GM18507 (cell line): Measurements from ENCODE around the gene ST6GALNAC2.
"Not testable (repeated sequence)": the region's sequence is repeated elsewhere in the genome, so short reads cannot be mapped to it uniquely, and the experiment has no call there.

Experiments used
- DNase-seq: peaks from one replicate; pipeline ENCODE4 v3.0.0; 2011; ENCODE audit warnings: low read depth; ENCODE audit not compliant: insufficient read length; ENCODE audit errors: extremely low spot score
- FAIRE-seq: peaks from 2 replicates; lab custom pipeline; 2011; peaks lifted over from hg19 to GRCh38; lab: Jason Lieb, UNC

Gene ST6GALNAC2

DNA sequence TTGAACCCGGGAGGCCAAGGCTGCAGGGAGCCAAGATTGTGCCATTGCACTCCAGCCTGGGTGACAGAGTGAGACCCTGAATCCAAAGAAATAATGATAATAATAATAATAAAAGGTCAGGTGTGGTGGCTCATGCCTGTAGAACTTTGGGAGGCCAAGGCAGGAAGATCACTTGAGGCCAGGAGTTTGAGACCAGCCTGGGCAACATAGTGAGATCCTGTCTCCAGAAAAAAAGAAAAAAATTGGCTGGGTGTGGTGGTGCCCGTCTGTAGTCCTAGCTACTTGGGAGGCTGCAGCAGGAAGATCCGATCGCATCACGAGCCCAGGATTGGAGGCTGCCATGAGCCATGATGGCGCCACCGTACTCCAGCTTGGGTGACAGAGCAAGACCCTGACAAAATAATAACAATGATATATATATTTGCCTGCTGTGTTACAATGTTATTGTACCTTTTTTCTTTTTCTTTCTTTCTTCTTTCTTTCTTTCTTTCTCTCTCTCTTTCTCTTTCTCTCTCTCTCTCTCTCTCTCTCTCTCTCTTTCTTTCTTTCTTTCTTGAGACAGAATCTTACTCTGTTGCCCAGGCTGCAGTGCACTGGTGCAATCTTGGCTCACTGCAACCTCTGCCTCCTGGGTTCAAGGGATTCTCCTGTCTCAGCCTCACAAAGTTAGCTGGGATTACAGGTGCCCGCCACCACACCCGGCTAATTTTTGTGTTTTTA, 51.9 kb downstream of the ST6GALNAC2 start:
- DNase-seq, FAIRE-seq: not testable (repeated sequence)

DNA sequence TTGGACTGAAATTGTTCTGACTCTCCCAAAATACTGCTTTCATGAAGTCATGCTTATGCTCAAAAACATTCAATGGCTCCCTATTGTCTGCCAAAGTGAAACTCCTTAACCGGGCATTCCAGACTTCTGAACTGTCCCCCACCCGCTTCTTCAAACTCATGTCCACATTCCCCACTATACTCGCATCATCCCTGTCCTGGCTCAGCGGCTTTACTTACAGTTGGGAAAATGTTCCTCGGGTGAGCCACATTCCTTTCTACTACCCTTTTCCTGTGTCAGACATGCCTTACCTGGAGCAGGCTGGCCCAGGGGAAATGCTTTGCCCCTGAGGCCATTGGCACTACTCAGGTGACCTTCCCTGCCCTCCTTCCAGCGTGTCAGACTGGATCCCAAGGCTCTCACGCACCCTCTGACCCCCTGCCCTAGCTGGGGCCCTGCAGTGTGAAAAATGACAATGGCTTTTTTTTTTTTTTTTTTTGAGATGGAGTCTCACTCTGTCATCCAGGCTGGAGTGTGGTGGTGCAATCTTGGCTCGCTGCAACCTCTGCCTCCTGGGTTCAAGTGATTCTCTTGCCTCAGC, 53.5 kb downstream of the ST6GALNAC2 start:
- no peak for FAIRE-seq

DNA sequence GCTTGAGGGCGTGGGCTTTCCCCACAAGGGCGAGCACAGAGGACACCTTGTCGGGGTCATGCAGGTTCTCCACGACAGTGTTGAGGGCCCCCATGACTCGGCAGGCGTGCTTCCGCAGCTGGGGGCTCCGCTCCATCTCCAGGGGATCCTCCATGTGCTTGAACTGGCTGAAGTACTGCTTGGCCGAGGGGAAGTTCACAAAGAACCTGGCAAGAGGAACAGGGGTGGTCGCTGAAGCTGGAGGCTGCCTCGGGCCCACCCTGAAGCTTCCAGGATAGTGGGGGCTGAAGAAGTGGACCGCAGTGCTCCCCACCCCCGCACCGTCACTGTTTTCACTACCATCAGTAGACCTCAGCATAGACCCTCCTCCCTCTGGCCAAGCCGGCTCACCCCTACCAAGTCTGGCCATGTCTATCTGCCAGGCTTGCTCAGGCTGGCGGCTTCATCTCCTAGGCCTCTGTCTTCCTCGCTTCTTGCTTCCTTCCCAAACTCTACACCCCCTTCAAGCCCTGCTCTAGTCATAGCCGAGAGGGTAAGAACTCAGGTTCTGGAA, 54.1 kb downstream of the ST6GALNAC2 start:
- DNase-seq (no peak), FAIRE-seq (no peak)

More for the DNA sequence above, 53.5 kb downstream of the ST6GALNAC2 start:
- no peak for DNase-seq

DNA sequence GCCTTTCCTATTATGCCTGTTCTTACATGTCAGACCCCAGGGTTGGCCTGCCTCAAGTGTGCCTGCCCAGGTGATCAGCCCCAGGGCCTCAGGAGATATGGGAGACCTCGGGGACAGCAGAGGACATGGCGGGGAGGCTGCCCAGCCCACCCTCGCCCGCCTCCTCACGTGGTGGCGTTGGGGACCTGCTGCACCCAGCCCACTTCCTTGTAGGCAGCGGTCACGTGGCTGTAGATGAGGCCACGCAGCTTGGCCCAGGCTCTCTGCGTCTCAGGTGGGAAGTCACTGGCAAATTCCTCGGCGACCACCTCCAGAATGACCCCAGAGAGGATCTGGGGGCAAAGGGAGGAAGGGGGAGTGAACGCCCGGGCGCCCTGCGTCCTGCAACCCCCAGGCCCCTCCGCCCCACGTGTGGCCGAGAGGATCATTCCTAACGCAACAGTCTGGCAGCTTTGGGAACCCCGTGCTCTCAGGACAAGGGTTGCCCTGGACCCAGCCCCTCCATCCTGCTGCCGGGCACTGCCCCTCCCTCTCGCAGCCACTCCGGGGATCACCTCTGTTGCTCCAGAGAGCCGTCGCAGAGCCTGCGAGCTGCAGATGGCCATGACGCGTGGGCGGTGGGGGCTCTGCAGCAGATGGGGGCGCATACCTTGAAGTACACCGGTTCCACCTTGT, 54.7 kb downstream of the ST6GALNAC2 start:
- FAIRE-seq (no peak), DNase-seq (no peak)

DNA sequence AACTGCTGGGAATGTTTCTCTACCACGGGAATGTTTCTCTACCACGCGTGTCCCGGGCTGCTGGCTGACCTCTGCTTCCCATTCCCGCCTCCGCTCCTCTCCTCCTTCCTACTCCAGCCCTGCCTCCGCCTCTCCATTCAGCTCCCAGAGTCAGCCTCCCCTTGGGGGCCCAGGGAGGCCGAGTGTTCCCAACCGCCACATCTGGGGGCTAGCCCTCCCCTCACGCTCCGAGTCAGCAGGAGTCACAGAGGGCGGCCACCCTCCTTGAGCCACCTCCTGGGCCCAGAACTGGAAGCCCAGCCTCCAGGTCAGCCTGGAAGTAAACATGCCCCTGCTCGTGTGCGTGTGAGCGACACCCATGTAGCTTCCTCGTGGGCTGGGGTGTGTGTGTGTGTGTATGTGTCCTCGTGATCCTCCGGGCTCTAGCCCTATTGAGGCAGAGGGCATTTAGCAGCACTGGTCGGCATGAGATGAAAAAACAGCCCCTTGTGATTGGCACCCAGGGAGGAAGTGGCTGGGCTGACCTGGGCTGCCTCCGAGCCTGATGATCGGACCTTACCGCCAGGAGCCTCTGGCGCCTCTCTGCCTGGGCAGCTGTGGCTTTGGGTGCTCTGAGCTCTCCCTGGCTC, 55.5 kb downstream of the ST6GALNAC2 start:
- FAIRE-seq = no peak
- no peak for DNase-seq

DNA sequence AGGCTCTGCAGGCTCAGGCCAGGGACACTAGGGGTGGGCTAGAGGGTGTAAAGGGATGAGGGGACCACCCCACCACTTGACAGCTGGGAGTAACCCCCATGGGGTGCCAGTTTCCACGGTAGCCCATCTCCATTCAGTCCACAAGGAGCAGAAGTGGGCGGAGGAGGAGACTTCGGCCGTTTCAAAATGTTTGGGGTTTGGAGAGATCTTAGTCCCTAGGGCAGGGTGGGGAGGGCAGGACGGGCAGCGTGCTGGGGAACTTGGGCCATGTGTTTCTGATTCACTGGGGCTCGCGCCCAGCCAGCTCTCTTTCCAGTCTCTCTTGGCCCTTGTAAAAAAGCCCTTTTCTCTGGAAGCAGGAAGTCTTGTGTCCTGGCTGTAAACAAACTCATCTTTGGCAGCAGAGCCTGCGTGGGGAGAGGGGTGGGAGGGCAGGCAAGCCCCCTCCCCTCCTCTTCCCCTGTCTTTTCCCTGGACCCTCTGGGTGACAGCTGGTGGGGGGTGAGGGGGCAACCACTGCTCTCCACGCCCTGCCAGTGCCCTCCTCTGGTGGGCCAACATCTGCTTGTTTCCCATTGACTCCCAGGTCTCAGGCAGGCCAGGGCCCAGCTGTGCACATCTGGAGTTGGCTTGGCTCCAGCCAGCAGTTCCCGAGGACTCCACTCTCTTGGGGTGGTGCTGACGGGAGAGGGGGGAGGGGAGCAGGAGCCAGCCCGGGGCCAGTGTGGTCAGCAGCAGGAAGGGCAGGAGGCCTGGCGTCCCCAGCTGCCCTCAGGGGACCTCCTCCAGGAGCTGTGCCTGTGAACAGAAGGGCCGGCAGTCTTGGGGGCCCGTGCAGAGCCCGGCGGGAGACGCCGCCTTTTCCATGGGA, 56.2 kb downstream of the ST6GALNAC2 start:
- FAIRE-seq = no peak
- no peak for DNase-seq

DNA sequence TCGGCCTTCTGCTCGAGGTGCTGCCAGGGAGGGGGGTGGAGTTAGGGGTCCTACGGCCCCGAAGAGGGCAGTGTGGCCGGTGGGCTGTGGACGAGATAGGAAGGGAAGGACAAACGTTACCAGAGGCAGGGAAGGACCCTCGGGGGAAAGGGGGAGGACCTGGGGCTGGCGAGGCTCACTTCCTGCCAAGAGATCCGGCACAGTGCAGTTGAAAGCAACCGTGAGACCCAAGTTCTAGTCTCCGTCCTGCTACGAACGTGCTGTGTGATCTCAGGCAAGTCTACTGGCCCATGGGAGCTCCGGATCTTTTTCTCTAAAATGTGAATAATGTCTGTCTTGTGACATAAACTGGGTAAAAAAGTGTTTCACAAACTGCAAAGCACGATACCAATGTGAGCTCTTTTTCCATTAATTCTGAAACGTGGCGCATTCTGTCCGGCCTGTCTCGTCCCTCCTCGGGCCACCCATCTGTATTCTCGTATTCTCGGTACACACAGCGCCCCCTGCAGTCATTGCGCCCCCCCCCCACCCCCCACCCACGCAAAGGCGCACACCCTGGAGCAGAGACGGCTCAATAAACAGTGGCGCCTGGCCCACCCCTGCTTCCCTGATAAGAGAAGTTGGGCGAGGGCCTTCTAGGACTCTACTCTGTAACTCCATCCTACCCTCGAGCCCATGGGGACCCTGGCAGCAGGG, 57.0 kb downstream of the ST6GALNAC2 start:
- DNase-seq = no peak
- FAIRE-seq = no peak

DNA sequence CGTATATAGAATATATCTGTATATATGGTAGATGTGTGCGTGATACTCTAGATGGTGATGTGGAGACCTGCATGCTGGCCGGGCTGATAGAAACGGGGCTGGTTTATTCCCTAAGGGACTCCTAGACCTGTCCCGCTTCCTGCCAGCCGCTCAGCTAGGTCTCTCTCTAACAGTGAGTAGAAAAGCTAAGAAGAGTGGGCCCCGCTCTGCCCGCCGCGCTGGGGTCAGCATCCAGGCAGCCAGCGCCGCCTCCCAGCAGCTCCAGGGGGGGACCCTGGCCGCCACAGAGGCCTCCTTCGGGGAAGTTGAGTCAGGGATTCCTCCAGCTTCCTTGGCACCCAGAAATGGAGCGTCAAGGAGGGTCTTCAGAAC, 57.5 kb downstream of the ST6GALNAC2 start:
- no peak for DNase-seq
- FAIRE-seq = no peak

DNA sequence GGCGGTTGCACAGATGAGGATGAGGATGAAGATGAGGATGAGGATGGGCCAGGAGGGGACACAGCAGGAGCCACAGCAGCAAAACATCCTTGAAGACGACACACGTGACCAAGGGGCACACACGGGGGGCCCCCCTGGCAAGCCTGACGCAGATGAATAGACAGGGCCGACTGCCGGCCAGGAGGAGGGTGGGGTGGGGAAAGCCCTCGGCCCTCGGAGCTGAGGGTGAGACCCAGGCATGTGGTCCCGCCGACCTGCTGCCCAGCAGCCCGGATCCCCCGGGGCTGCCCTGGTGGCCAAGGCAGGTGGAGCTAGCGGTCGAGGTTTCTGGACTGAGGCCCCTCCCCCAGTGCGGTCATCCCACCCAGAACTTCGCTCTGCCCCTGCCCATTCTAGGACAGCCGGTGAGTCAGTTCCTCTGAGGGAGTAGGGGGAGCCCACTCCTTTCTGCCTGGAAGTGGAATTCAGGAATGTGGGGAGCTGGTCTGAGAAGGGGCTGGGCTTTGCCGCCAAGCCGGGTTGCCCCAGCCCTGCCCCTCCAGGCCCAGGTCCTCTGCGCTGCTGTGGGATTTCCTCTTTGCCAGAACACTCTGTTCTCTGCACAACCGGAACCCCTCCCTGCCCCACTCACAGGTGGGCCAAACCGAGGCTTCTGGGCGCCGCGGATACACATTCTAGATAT, 58.1 kb downstream of the ST6GALNAC2 start:
- no peak for FAIRE-seq
- DNase-seq = no peak

DNA sequence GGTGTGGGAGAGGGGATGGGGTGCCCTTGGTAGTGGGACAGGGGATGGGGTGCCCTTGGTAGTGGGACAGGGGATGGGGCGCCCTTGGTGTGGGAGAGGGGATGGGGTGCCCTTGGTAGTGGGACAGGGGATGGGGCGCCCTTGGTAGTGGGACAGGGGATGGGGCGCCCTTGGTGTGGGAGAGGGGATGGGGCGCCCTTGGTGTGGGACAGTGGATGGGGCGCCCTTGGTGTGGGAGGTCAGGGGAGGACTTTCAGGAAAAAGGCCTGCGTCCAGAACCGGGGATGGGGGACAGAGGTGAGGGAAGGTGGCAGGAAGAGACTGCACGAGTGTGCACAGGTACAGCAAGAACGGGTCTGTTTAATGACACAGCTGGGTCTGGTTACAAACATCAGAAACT, 58.6 kb downstream of the ST6GALNAC2 start:
- FAIRE-seq, DNase-seq: not testable (repeated sequence)

DNA sequence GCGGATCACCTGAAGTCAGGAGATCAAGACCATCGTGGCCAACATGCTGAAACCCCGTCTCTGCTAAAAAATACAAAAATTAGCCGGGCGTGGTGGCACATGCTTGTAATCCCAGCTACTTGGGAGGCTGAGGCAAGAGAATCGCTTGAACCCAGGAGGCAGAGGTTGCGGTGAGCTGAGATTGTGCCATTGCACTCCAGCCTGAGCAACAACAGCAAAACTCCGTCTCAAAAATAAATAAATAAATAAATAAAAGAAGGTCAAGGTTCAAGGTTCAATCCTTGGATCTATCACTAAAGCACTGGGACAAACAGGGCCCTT, 60.2 kb downstream of the ST6GALNAC2 start:
- FAIRE-seq, DNase-seq: not testable (repeated sequence)

DNA sequence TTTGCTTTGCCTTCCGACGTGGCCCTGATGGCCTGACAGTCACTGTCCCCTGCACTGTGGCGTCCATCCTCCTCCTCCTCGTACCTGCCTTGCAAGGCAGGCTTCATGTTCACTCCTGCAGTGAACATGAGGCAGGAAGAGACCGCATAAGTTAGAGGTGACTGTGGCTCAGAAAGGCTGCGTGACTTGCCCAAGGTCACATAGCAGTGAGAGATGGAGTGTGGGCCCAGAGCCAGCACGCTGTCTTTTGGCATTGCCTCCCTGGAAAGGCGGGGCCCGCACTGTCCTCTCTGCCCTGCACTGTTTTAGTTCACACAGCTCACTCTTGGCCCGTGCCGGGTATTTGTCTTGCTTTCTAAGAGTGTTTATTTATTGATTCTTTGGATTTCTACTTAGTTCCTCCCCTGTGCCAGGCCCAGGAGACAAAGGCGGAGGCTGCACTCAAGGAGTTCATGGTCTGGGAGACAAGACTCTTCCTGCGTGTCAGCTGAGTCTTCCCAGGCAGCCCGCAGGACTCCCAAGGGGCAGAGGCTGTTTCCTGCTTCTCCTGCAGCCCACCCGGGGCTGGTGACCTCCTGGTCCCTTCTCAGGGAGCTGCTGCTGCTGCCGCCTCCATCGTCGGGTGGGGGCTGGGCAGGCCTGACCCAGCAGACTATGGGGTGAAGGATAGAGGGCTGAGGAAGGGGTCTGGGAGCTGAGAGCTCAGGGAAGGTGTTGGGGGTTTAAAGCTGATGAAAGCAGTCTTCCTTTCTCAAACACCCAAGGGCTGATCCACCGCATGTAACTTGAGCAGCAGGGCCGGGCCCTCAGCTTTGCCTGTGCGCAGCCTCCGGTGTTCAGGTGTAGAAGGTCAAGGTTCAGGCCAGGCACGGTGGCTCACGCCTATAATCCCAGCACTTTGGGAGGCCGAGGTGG, 60.8 kb downstream of the ST6GALNAC2 start:
- no peak for DNase-seq
- no peak for FAIRE-seq

DNA sequence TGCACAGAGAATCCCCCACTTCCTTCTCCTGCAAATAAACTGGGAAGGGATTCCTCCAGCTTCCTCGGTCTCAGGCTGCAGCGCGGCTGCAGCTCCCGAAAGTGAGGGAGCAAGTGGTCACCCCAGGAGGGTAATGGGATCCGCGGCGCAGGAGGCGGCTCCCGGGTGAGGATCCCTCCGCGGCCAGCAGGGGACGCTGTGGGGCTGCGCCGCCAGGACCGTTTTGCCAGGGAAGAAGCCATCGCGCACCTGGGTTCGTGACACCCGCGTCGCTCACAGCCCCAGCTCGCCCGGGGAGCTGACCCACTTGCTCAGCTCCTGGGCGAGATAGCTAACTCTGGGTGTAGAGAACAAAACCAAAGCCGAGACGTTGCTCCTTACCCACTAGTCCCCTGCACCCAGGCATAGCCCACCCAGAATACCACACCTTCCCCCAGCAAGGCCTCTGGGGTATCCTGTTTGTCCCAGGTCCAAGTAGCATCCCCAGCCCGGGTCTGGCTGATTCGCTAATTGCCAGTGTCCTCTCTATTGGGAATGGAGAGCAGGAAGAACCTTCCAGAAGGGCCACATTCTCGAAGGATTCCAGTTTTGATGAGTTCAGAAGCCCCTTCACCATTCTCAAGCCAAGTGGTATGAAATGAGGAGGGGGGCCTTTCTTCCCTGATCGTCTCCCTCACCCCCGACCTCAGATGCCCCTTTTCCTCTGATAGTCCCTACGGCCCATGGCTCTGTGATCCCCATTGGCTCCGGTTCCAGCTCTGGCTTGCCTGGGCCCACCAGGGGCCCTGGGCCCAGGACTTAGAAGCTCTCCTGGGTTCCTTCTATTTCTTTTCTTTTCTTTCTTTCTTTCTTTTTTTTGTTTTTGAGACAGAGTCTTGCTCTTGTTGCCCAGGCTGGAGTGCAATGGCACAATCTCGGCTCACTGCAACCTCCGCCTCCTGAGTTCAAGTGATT, 62.3 kb downstream of the ST6GALNAC2 start:
- FAIRE-seq (peak; percentile 71), DNase-seq (peak; percentile 65)

DNA sequence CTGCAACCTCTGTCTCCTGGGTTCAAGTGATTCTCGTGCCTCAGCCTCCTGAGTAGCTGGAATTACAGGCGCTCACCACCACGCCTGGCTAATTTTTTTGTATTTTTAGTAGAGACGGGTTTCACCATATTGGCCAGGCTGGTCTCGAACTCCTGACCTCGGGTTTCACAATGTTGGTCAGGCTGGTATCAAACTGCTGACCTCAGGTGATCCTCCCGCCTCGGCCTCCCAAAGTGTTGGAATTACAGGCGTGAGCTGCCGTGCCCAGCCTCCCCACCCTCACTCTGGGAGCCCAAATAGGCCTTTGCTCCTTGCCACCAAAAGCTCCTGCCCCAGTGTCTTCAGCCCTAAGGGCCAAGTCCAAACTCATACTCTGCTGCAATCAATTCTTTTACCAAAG, 64.0 kb downstream of the ST6GALNAC2 start:
- not testable (repeated sequence) for FAIRE-seq, DNase-seq

DNA sequence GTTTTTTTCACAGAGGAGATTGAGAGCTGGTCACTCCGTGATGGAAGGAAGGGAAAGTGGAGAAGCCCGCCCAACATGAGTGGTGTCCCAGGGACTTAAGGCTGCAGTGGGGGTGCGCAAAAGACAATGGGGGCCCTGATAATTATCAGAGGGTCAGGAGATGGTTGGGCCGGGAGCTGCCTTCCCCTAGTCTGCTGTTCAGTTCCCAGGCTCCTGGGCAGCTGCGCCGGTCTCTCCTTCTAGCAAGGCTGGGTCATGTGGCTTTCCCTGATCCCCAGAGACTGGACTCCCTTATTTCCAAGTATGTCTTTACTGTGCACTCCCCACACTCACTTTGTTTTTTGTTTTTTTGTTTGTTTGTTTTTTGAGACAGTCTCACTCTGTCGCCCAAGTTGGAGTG, 64.4 kb downstream of the ST6GALNAC2 start:
- DNase-seq (no peak), FAIRE-seq (no peak)
